ENCODE data around the gene PLEKHB1.

DNA sequence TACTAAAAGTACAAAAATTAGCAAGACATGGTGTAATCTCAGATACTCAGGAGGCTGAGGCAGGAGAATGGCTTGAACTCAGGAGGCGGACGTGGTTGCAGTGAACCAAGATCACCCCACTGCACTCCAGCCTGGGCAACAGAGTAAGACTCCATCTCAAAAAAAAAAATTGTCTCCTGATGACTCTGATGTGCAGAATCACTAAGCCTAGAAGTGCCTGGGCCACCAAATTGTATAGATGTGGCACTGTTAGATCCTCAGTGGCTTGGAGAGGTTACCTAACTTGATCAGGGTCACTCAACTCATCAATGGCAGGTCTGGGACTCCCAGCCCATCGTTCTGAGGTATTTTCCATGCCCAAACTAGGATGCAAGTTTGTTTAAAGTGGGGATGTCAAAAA, 10.6 kb downstream of the PLEKHB1 start:
- TF ChIP-seq, protein P1, sequence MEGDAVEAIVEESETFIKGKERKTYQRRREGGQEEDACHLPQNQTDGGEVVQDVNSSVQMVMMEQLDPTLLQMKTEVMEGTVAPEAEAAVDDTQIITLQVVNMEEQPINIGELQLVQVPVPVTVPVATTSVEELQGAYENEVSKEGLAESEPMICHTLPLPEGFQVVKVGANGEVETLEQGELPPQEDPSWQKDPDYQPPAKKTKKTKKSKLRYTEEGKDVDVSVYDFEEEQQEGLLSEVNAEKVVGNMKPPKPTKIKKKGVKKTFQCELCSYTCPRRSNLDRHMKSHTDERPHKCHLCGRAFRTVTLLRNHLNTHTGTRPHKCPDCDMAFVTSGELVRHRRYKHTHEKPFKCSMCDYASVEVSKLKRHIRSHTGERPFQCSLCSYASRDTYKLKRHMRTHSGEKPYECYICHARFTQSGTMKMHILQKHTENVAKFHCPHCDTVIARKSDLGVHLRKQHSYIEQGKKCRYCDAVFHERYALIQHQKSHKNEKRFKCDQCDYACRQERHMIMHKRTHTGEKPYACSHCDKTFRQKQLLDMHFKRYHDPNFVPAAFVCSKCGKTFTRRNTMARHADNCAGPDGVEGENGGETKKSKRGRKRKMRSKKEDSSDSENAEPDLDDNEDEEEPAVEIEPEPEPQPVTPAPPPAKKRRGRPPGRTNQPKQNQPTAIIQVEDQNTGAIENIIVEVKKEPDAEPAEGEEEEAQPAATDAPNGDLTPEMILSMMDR (IDR thresholded peaks at IDR 0.05), result no peak
- TF ChIP-seq POLR2AphosphoS5 (IDR thresholded peaks at IDR 0.05), result no peak
- TF ChIP-seq POLR2A (IDR thresholded peaks at IDR 0.05; ENCODE audit: low read depth), result no peak

Data from esophagus muscularis mucosa (tissue), 3 donors.